WTC11 (cell line): ENCODE results near the gene ADAM12. TPM values are rescaled to one million over a fixed set of nuclear protein-coding genes. Genes with fewer than 3 reads are reported as not detected.

ENCODE experiments used
- ATAC-seq: fragments of 200-7000 bp; cut with Tn5 transposase; 2 replicates; pipeline ENCODE4 v1.10.0; 2021; ENCODE audit warnings: mild to moderate bottlenecking, moderate library complexity
- CTCF ChIA-PET: fragments of 300-600 bp; sonication (Branson Sonifier 250); formaldehyde crosslinking; loops from one replicate; lab custom pipeline; 2021; ENCODE audit warnings: antibody characterized with exemption; lab: Charles Lee
- POLR2A ChIA-PET: fragments of 350-600 bp; sonication (Branson Sonifier 250); formaldehyde crosslinking; loops from one replicate; lab custom pipeline; 2021; ENCODE audit warnings: antibody characterized with exemption; lab: Charles Lee
- DNase-seq: peaks from one replicate; pipeline ENCODE4 v3.0.0; 2021; ENCODE audit warnings: low spot score
- H3K27ac Mint-ChIP-seq: 2 replicates; pipeline ENCODE4 v1.8.0; 2021; ENCODE audit warnings: mixed read lengths
- H3K27me3 Mint-ChIP-seq: 2 replicates; pipeline ENCODE4 v1.8.0; 2021; ENCODE audit warnings: low read depth, mild to moderate bottlenecking, moderate library complexity, mixed read lengths
- H3K36me3 Mint-ChIP-seq: 2 replicates; pipeline ENCODE4 v1.8.0; 2021; ENCODE audit warnings: mixed read lengths
- H3K4me1 Mint-ChIP-seq: 2 replicates; pipeline ENCODE4 v1.8.0; 2022; ENCODE audit warnings: mixed read lengths
- H3K4me3 Mint-ChIP-seq: 2 replicates; pipeline ENCODE4 v1.8.0; 2021; ENCODE audit warnings: mild to moderate bottlenecking, moderate library complexity, mixed read lengths
- H3K9me3 Mint-ChIP-seq: 2 replicates; pipeline ENCODE4 v1.8.0; 2021; ENCODE audit warnings: mixed read lengths
- CBFB ChIP-seq: sonication (generic); formaldehyde crosslinking; IDR thresholded peaks from 2 replicates; pipeline ENCODE4 v1.8.1; 2022; ENCODE audit warnings: mild to moderate bottlenecking, low read depth, missing genetic modification reagents
- ERG ChIP-seq: fragments of 250-450 bp; sonication (Bioruptor Pico); IDR thresholded peaks from 2 replicates; pipeline ENCODE4 v1.8.0; 2021; ENCODE audit warnings: mild to moderate bottlenecking
- ESRRA ChIP-seq: sonication (generic); formaldehyde crosslinking; IDR thresholded peaks from 2 replicates; pipeline ENCODE4 v1.8.1; 2022; ENCODE audit warnings: mild to moderate bottlenecking, missing genetic modification reagents, borderline replicate concordance
- GTF2I ChIP-seq: fragments of 250-450 bp; sonication (Bioruptor Pico); conservative IDR thresholded peaks from 2 replicates; pipeline ENCODE4 v1.4.0; 2021; ENCODE audit warnings: mild to moderate bottlenecking
- HMGXB4 ChIP-seq: sonication (generic); formaldehyde crosslinking; IDR thresholded peaks from 2 replicates; pipeline ENCODE4 v1.8.1; 2023; ENCODE audit warnings: mild to moderate bottlenecking, moderate library complexity, missing genetic modification reagents
- IRF1 ChIP-seq: sonication (generic); formaldehyde crosslinking; IDR thresholded peaks from 2 replicates; pipeline ENCODE4 v1.8.0; 2023; ENCODE audit warnings: missing genetic modification reagents
- NR2C2 ChIP-seq: sonication (generic); formaldehyde crosslinking; IDR thresholded peaks from 2 replicates; pipeline ENCODE4 v1.8.0; 2022; ENCODE audit warnings: mild to moderate bottlenecking, missing genetic modification reagents
- OVOL2 ChIP-seq: fragments of 250-450 bp; sonication (Bioruptor Pico); IDR thresholded peaks from 2 replicates; pipeline ENCODE4 v1.9.0; 2021; ENCODE audit warnings: mild to moderate bottlenecking, borderline replicate concordance
- PREB ChIP-seq: sonication (generic); formaldehyde crosslinking; IDR thresholded peaks from 2 replicates; pipeline ENCODE4 v1.8.1; 2022; ENCODE audit warnings: mild to moderate bottlenecking, missing genetic modification reagents, moderate library complexity, borderline replicate concordance
- PRRX2 ChIP-seq: fragments of 250-450 bp; sonication (Bioruptor Pico); IDR thresholded peaks from 2 replicates; pipeline ENCODE4 v1.8.0; 2021; ENCODE audit warnings: mild to moderate bottlenecking
- SMAD4 ChIP-seq: sonication (generic); formaldehyde crosslinking; IDR thresholded peaks from 2 replicates; pipeline ENCODE4 v1.8.0; 2022; ENCODE audit warnings: mild to moderate bottlenecking, missing genetic modification reagents
- STAT6 ChIP-seq: sonication (generic); formaldehyde crosslinking; conservative IDR thresholded peaks from 2 replicates; pipeline ENCODE4 v1.8.1; 2023; ENCODE audit warnings: mild to moderate bottlenecking, low read depth, missing genetic modification reagents, moderate library complexity
- TEAD1 ChIP-seq: sonication (generic); formaldehyde crosslinking; IDR thresholded peaks from 2 replicates; pipeline ENCODE4 v1.8.0; 2022; ENCODE audit warnings: mild to moderate bottlenecking, missing genetic modification reagents
- TEAD4 ChIP-seq: sonication (generic); formaldehyde crosslinking; IDR thresholded peaks from 2 replicates; pipeline ENCODE4 v1.8.0; 2022; ENCODE audit warnings: mild to moderate bottlenecking, missing genetic modification reagents
- ZNF317 ChIP-seq: sonication (generic); formaldehyde crosslinking; IDR thresholded peaks from 2 replicates; pipeline ENCODE4 v1.8.1; 2023; ENCODE audit warnings: low read depth, mild to moderate bottlenecking, moderate library complexity, missing genetic modification reagents, borderline replicate concordance
- ZNF512 ChIP-seq: sonication (generic); formaldehyde crosslinking; IDR thresholded peaks from 2 replicates; pipeline ENCODE4 v1.8.1; 2022; ENCODE audit warnings: missing genetic modification reagents, borderline replicate concordance
- total RNA-seq: library from RNA; stranded (reverse); gene quantifications from 3 replicates; pipeline ENCODE4 v1.2.3, GENCODE V29; 2021
- TF ChIP-seq, protein P1 (sequence below): sonication (generic); formaldehyde crosslinking; IDR thresholded peaks from 2 replicates; pipeline ENCODE4 v1.8.0; 2022; ENCODE audit warnings: mild to moderate bottlenecking, missing genetic modification reagents
- TF ChIP-seq, protein P2 (sequence below): sonication (generic); formaldehyde crosslinking; IDR thresholded peaks from 2 replicates; pipeline ENCODE4 v1.8.1; 2023; ENCODE audit warnings: mild to moderate bottlenecking, missing genetic modification reagents

Gene ADAM12
- total RNA-seq, 1 experiment from 2014 or later, result 0.22 TPM

GRCh38 chr10:126278851-126279250 is 109.4 kb downstream of the ADAM12 start:
- Mint-ChIP-seq H3K4me3 (no peak overlapping the region), H3K36me3 (no peaks in the 10 kb centered on the region), H3K9me3 (no peaks in the 10 kb centered on the region), H3K27me3 (no peaks in the 10 kb centered on the region), H3K4me1 (peaks cover 22% of the 10 kb centered on the region), H3K27ac (no peak overlapping the region)
- ATAC-seq (0 out of 2 replicates have a peak, but pooled peaks have one; percentile 26), DNase-seq (no peak)
- CTCF ChIA-PET, result no interaction called here
- POLR2A ChIA-PET, result no interaction called here
- no peak for TF ChIP-seq NR2C2 (CRISPR knock-in tag)
- no peak for TF ChIP-seq ESRRA
- TF ChIP-seq ERG (CRISPR knock-in tag), result no peak
- TF ChIP-seq PREB (CRISPR knock-in tag), result no peak
- no peak for TF ChIP-seq SMAD4 (CRISPR knock-in tag)
- no peak for TF ChIP-seq HMGXB4 (CRISPR knock-in tag)
- TF ChIP-seq TEAD1 (CRISPR knock-in tag), result no peak
- no peak for TF ChIP-seq GTF2I
- no peak for TF ChIP-seq IRF1 (CRISPR knock-in tag)
- no peak for TF ChIP-seq CBFB (CRISPR knock-in tag)
- no peak for TF ChIP-seq ZNF512
- no peak for TF ChIP-seq STAT6 (CRISPR knock-in tag)
- TF ChIP-seq PRRX2, result no peak
- TF ChIP-seq, protein P1, sequence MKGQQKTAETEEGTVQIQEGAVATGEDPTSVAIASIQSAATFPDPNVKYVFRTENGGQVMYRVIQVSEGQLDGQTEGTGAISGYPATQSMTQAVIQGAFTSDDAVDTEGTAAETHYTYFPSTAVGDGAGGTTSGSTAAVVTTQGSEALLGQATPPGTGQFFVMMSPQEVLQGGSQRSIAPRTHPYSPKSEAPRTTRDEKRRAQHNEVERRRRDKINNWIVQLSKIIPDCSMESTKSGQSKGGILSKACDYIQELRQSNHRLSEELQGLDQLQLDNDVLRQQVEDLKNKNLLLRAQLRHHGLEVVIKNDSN (CRISPR knock-in tag), result no peak
- TF ChIP-seq ZNF317 (CRISPR knock-in tag), result no peak
- TF ChIP-seq TEAD4, result no peak
- no peak for TF ChIP-seq OVOL2 (CRISPR knock-in tag)
- TF ChIP-seq, protein P2, sequence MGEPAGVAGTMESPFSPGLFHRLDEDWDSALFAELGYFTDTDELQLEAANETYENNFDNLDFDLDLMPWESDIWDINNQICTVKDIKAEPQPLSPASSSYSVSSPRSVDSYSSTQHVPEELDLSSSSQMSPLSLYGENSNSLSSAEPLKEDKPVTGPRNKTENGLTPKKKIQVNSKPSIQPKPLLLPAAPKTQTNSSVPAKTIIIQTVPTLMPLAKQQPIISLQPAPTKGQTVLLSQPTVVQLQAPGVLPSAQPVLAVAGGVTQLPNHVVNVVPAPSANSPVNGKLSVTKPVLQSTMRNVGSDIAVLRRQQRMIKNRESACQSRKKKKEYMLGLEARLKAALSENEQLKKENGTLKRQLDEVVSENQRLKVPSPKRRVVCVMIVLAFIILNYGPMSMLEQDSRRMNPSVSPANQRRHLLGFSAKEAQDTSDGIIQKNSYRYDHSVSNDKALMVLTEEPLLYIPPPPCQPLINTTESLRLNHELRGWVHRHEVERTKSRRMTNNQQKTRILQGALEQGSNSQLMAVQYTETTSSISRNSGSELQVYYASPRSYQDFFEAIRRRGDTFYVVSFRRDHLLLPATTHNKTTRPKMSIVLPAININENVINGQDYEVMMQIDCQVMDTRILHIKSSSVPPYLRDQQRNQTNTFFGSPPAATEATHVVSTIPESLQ, result no peak
